ENCODE results near the gene LIPC. TPM values are rescaled to one million over a fixed set of nuclear protein-coding genes. Genes with fewer than 3 reads are reported as not detected.

LIPC gene
- total RNA-seq, 1 experiment from 2014 or later: 1.6 TPM

DNA sequence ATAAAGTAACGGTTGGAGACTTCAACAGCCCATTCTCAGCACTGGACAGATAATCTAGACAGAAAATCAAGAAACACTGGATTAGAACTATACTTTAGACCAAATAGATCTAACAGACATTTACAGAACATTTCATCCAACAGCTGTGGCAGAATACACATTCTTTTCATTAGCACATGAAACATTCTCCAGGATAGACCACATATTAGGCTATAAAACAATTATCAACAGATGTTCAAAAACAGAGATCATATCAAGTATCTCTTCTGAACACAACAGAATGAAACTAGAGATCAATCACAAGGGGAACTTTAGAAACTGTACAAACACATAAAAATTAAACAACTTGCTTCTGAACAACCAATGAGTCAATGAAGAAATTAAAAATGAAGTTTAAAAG is 184.4 kb downstream of the LIPC start:
- DNase-seq (ENCODE audit: low read depth): no peak
